GM12878 (cell line): ENCODE results near the gene KRT20. TPM values are rescaled to one million over a fixed set of nuclear protein-coding genes. Genes with fewer than 3 reads are reported as not detected.

Experiments used
- ATAC-seq: fragments of 200-7000 bp; cut with Tn5 transposase; 3 replicates; pipeline ENCODE4 v1.9.1; 2020; ENCODE audit warnings: mild to moderate bottlenecking, moderate library complexity
- BruUV-seq: library from RNA; stranded (reverse); fragments of 400-500 nt; replicated peaks from 2 replicates; lab custom pipeline; 2021; lab: Mats Ljungman, UMichigan
- CTCF ChIA-PET: fragments of 300-600 bp; sonication (Branson Sonifier 250); formaldehyde crosslinking; extraction: SDS; loops from one replicate; lab custom pipeline; 2021; ENCODE audit warnings: inconsistent platforms; lab: Yijun Ruan, JAX
- POLR2A ChIA-PET: fragments of 350-600 bp; formaldehyde crosslinking; extraction: SDS; loops from one replicate; lab custom pipeline; 2021; ENCODE audit warnings: inconsistent platforms; lab: Charles Lee
- RAD21 ChIA-PET: fragments of 300-600 bp; sonication (Branson Sonifier 250); formaldehyde crosslinking; loops from one replicate; lab custom pipeline; 2023; ENCODE audit warnings: antibody characterized with exemption; ENCODE audit not compliant: unreplicated experiment; lab: Charles Lee
- SMC1A ChIA-PET: fragments of 300-600 bp; sonication (Branson Sonifier 250); formaldehyde crosslinking; loops from one replicate; lab custom pipeline; 2023; ENCODE audit not compliant: unreplicated experiment, uncharacterized antibody; lab: Charles Lee
- DNase-seq: peaks from one replicate; pipeline ENCODE4 v3.0.0-alpha.2; 2011; ENCODE audit warnings: low read depth, low spot score
- FAIRE-seq: peaks from 3 replicates; lab custom pipeline; 2011; peaks lifted over from hg19 to GRCh38; lab: Jason Lieb, UNC
- H2AFZ ChIP-seq: 2 replicates; pipeline ENCODE4 v1.6.0; 2011; ENCODE audit warnings: low read depth, low read length, control low read depth; ENCODE audit not compliant: control insufficient read depth
- H3K27ac ChIP-seq: 2 replicates; pipeline ENCODE4 v1.5.1; 2011; ENCODE audit warnings: control low read depth; ENCODE audit not compliant: control insufficient read depth, insufficient read depth
- H3K27me3 ChIP-seq, 2 experiments: replicated peaks in 1 of 2; 2 replicates each; pipeline versions ENCODE4 v1.6.0 to v1.6.1; 2011; ENCODE audit warnings: low read length in 1 of 2; ENCODE audit not compliant: control insufficient read depth in 2 of 2, insufficient read depth in 2 of 2
- H3K36me3 ChIP-seq, 2 experiments: 2 replicates each; pipeline ENCODE4 v1.5.1; 2011; ENCODE audit warnings: low read length in 1 of 2; ENCODE audit not compliant: control insufficient read depth in 2 of 2, insufficient read depth in 2 of 2
- H3K4me1 ChIP-seq: 2 replicates; pipeline ENCODE4 v1.6.1; 2011; ENCODE audit warnings: mild to moderate bottlenecking, low read length, moderate library complexity, mixed read lengths; ENCODE audit not compliant: control insufficient read depth, insufficient read depth
- H3K4me2 ChIP-seq: 2 replicates; pipeline ENCODE4 v1.6.0; 2011; ENCODE audit warnings: control low read depth; ENCODE audit not compliant: control insufficient read depth, insufficient read depth
- H3K4me3 ChIP-seq: fragments of 200-600 bp; sonication (generic); 2 replicates; pipeline ENCODE4 v1.5.1; 2016
- H3K79me2 ChIP-seq: 2 replicates; pipeline ENCODE4 v1.6.0; 2011; ENCODE audit warnings: low read length; ENCODE audit not compliant: control insufficient read depth, insufficient read depth
- H3K9ac ChIP-seq: 2 replicates; pipeline ENCODE4 v1.8.0; 2011; ENCODE audit warnings: low read length, control low read depth, mixed read lengths; ENCODE audit not compliant: control insufficient read depth, insufficient read depth
- H3K9me3 ChIP-seq: replicated peaks from 3 replicates; pipeline ENCODE4 v1.5.1; 2011; ENCODE audit warnings: mild to moderate bottlenecking, low read length; ENCODE audit not compliant: control insufficient read depth, insufficient read depth
- H4K20me1 ChIP-seq: 2 replicates; pipeline ENCODE4 v1.6.0; 2011; ENCODE audit not compliant: control insufficient read depth, insufficient read depth
- CEBPZ ChIP-seq: fragments of 150-350 bp; IDR thresholded peaks from 2 replicates; pipeline ENCODE4 v1.6.1; 2016; ENCODE audit warnings: low read depth, low read length
- CREB1 ChIP-seq: IDR thresholded peaks from 2 replicates; pipeline ENCODE4 v1.6.1; 2012; ENCODE audit warnings: low read depth, mild to moderate bottlenecking, inconsistent platforms
- ETV6 ChIP-seq, 2 experiments: fragments of 450-650 bp in 1 of 2; IDR thresholded peaks in 1 of 2; conservative IDR thresholded peaks in 1 of 2; 2 replicates each; pipeline ENCODE4 v1.6.1; 2014; ENCODE audit warnings: antibody characterized with exemption in 1 of 2, borderline replicate concordance in 1 of 2, low read depth in 1 of 2, mild to moderate bottlenecking in 1 of 2, moderate library complexity in 1 of 2
- GABPA ChIP-seq: IDR thresholded peaks from 2 replicates; pipeline ENCODE4 v1.6.1; 2014; ENCODE audit warnings: antibody characterized with exemption, low read depth, mild to moderate bottlenecking, inconsistent platforms
- IRF4 ChIP-seq: IDR thresholded peaks from 2 replicates; pipeline ENCODE4 v1.6.1; 2011; ENCODE audit warnings: low read depth, low read length
- PBX3 ChIP-seq: IDR thresholded peaks from 2 replicates; pipeline ENCODE4 v1.6.1; 2011; ENCODE audit warnings: mild to moderate bottlenecking, low read depth, low read length, moderate library complexity; ENCODE audit not compliant: insufficient replicate concordance
- RCOR1 ChIP-seq: conservative IDR thresholded peaks from 2 replicates; pipeline ENCODE4 v1.6.1; 2012; ENCODE audit warnings: low read depth, low read length, improper control_type of control experiment
- SMAD5 ChIP-seq: IDR thresholded peaks from 2 replicates; pipeline ENCODE4 v1.6.1; 2016; ENCODE audit warnings: antibody characterized with exemption, low read depth
- SRF ChIP-seq, 2 experiments: IDR thresholded peaks; 2 replicates each; pipeline ENCODE4 v1.6.1; 2011; ENCODE audit warnings: low read depth in 2 of 2, low read length in 2 of 2, mild to moderate bottlenecking in 1 of 2, moderate library complexity in 1 of 2
- WGBS: methylation state at CpG from one replicate; pipeline ENCODE4 v1.1.6; 2016; ENCODE audit warnings: low lambda C conversion rate; ENCODE audit not compliant: insufficient replicate concordance, insufficient coverage; ENCODE audit errors: missing lambda C conversion rate; 5-methylcytosine and 5-hydroxymethylcytosine counted together
- in situ Hi-C: fragments of 300-500 bp; cut with MboI; formaldehyde crosslinking; loops from 9 replicates; pipeline ENCODE4 v1.14.3; 2018; ENCODE audit warnings: mixed read lengths
- intact Hi-C: fragments of 100-400 bp; cut with micrococcal nuclease; formaldehyde crosslinking; loops from one replicate; pipeline ENCODE4 v1.14.2; 2022; ENCODE audit not compliant: unreplicated experiment
- polyA plus RNA-seq, 11 experiments: library from polyadenylated mRNA; depleted of rRNA in 4 of 11; unstranded in 6 of 11; stranded (reverse) in 5 of 11; fragments of >200 nt; fragmentation: Nextera tagmentation in 4 of 11; fragmentation: Illumina TruSeq in 1 of 11; extraction: Ambion mirVana in 4 of 11; extraction: Trizol in 1 of 11; gene quantifications; 1 replicate in 1 of 11; 2 replicates in 10 of 11; pipeline versions ENCODE4 v1.2.1 to v1.2.3, GENCODE V29; 2011 to 2016; ENCODE audit warnings: inconsistent platforms in 2 of 11, missing spikeins in 2 of 11, low read depth in 1 of 11
- total RNA-seq, 4 experiments: library from RNA; depleted of rRNA in 3 of 4; stranded (reverse); fragments of >200 nt in 3 of 4; fragmentation: Illumina TruSeq in 1 of 4; extraction: Trizol in 1 of 4; gene quantifications; 2 replicates each; pipeline versions ENCODE4 v1.2.1 to v1.2.3, GENCODE V29; 2013 to 2021

Gene KRT20
- total and polyA plus RNA-seq, 10 of the 15 experiments (the other 5 are each of a cell fraction or from before 2014, with no cell fraction given) = 0.23 TPM; not detected in 9

- peak; percentile 93 for TF ChIP-seq CREB1
- TF ChIP-seq RCOR1 = no peak
- no peak for TF ChIP-seq SMAD5
These were observed 30.2 kb upstream of the KRT20 start (continued) for GRCh38 chr17:40915199-40915661.

GRCh38 chr17:40914075-40914855, 29.2 kb upstream of the KRT20 start:
- Histone ChIP-seq H3K9me3 (no peaks in the 10 kb centered on the region), H3K4me2 (0 out of 2 replicates have a peak overlapping the region, but pooled peaks have one; percentile 33), H3K27me3 (0 out of 4 replicates have a peak, but pooled peaks cover 0 to 4% of the 10 kb centered on the region in 2 experiments), H3K36me3 (no peaks in the 10 kb centered on the region), H3K79me2 (no peaks in the 10 kb centered on the region), H3K4me1 (peaks cover 14% of the 10 kb centered on the region; the same call in 1 of the 2 replicates), H4K20me1 (no peaks in the 10 kb centered on the region), H3K9ac (no peak overlapping the region), H2AFZ (no peak overlapping the region), H3K4me3 (no peak overlapping the region), H3K27ac (no peak overlapping the region)
- CTCF ChIA-PET = interaction anchor here (1.2 to 1.8 kb wide), 3 partner anchors 137 to 749 kb away, joined by 4 to 5 read pairs (median 5); no protein-coding TSS in a partner anchor
- in situ Hi-C loops = loop anchor here (5.0 kb wide), 2 partner anchors 408 to 748 kb away; no protein-coding TSS in a partner anchor
- SMC1A ChIA-PET = interaction anchor here (1.0 kb wide), 1 partner anchor 14 kb away, joined by 3 read pairs; no protein-coding TSS in a partner anchor
- no peak for DNase-seq
- ATAC-seq = no peak
- no peak for FAIRE-seq
- 15% methylated on average over 3 of the region's 3 CpGs for WGBS
- RAD21 ChIA-PET = no interaction called here
- intact Hi-C loops = loop anchor here (5.0 kb wide), 2 partner anchors 583 to 733 kb away; no protein-coding TSS in a partner anchor
- no peak for TF ChIP-seq ETV6 (conservative IDR thresholded peaks at IDR 0.05 in 1 of 2, IDR thresholded peaks at IDR 0.05 in 1 of 2; ENCODE audit: borderline replicate concordance in 1 of 2, low read depth in 1 of 2)
- TF ChIP-seq SRF (IDR thresholded peaks at IDR 0.05; ENCODE audit: low read depth in 2 of 2, low read length in 2 of 2) = 0 out of 4 replicates have a peak, but pooled peaks of 1 of the 2 experiments have one; percentile 11
- TF ChIP-seq GABPA = no peak
- no peak for TF ChIP-seq CEBPZ
- TF ChIP-seq PBX3 = no peak
- TF ChIP-seq IRF4 = no peak
- POLR2A ChIA-PET = interaction anchor here (0.6 kb wide), 1 partner anchor 13 kb away, joined by 4 read pairs; no protein-coding TSS in a partner anchor
- no TSS peak for BruUV-seq
